Activated naive CD4-positive, alpha-beta T cell treated with anti-CD3 and anti-CD28 coated beads for 36 hours (primary cell): ENCODE measurements around the gene CTRL. TPM values are rescaled to one million over a fixed set of nuclear protein-coding genes. Genes with fewer than 3 reads are reported as not detected.

Experiments used
- CTCF ChIA-PET: fragments of 350-600 bp; sonication (Branson Sonifier 250); formaldehyde crosslinking; loops from one replicate; lab custom pipeline; 2021; ENCODE audit warnings: antibody characterized with exemption; lab: Charles Lee
- DNase-seq: peaks from one replicate; pipeline ENCODE4 v3.0.0-alpha.2; 2020
- H3K27ac Mint-ChIP-seq: one replicate; pipeline ENCODE4 v1.8.0; 2021; ENCODE audit warnings: mild to moderate bottlenecking, mixed read lengths
- H3K27me3 Mint-ChIP-seq: one replicate; pipeline ENCODE4 v1.8.0; 2021; ENCODE audit warnings: low read depth, mixed read lengths
- H3K36me3 Mint-ChIP-seq: one replicate; pipeline ENCODE4 v1.8.0; 2021; ENCODE audit warnings: low read depth, mixed read lengths
- H3K4me1 Mint-ChIP-seq: one replicate; pipeline ENCODE4 v1.8.0; 2021; ENCODE audit warnings: low read depth, mixed read lengths
- H3K4me3 Mint-ChIP-seq: one replicate; pipeline ENCODE4 v1.8.0; 2021; ENCODE audit warnings: mild to moderate bottlenecking, moderate library complexity, mixed read lengths
- H3K9me3 Mint-ChIP-seq: one replicate; pipeline ENCODE4 v1.8.0; 2021; ENCODE audit warnings: mixed read lengths
- intact Hi-C: fragments of 100-400 bp; cut with micrococcal nuclease; formaldehyde crosslinking; loops from one replicate; pipeline ENCODE4 v1.15.1; 2023
- total RNA-seq, 2 experiments: library from RNA; stranded (reverse); gene quantifications; one replicate each; pipeline ENCODE4 v1.2.3, GENCODE V29; 2021

The CTRL gene
- total RNA-seq, 2 experiments from 2014 or later, result 1.5 to 1.8 TPM

- H3K27me3 Mint-ChIP-seq, result no peaks in the 10 kb centered on the region
- peaks cover 39% of the 10 kb centered on the region for H3K36me3 Mint-ChIP-seq
- H3K9me3 Mint-ChIP-seq, result no peaks in the 10 kb centered on the region
- intact Hi-C loops, result loop anchor here (1.0 to 5.0 kb wide), 8 partner anchors 46 to 276 kb away; partner anchors contain the start of genes ACD, DDX28, DPEP3 and DUS2
- peak; percentile 62 for DNase-seq
- peaks cover 44% of the 10 kb centered on the region for H3K4me1 Mint-ChIP-seq
- H3K4me3 Mint-ChIP-seq, result peak within 1 kb of the TSS; percentile 100
- peak within 1 kb of the TSS; percentile 94 for H3K27ac Mint-ChIP-seq
- CTCF ChIA-PET, result interaction anchor here (0.6 to 2.6 kb wide), 11 partner anchors 10 to 415 kb away, joined by 3 to 12 read pairs (median 4); partner anchors contain the start of gene EDC4
These were observed 4.6 kb upstream of the CTRL start, which contains the start of gene PSMB10 for GRCh38 chr16:67936124-67936879. PSMB10 (minus strand) TSS chr16:67936850; CDS start chr16:67936749, 101 bp downstream.

- H3K4me1 Mint-ChIP-seq, result peaks cover 41% of the 10 kb centered on the region
- peak overlapping the region; percentile 94 for H3K27ac Mint-ChIP-seq
These were observed 3.9 kb upstream of the CTRL start for GRCh38 chr16:67935402-67936123.

GRCh38 chr16:67935101-67935401, 3.4 kb upstream of the CTRL start:
- Mint-ChIP-seq H3K9me3 (no peaks in the 10 kb centered on the region), H3K27me3 (no peaks in the 10 kb centered on the region), H3K27ac (peak overlapping the region; percentile 94), H3K36me3 (peaks cover 40% of the 10 kb centered on the region), H3K4me3 (peak overlapping the region; percentile 100), H3K4me1 (peaks cover 37% of the 10 kb centered on the region)
- CTCF ChIA-PET, result interaction anchor here (1.0 to 2.6 kb wide), 8 partner anchors 51 to 414 kb away, joined by 3 to 12 read pairs (median 4); partner anchors contain the start of gene EDC4
- no peak for DNase-seq
- intact Hi-C loops, result loop anchor here (1.0 to 5.0 kb wide), 10 partner anchors 17 to 414 kb away; partner anchors contain the start of genes CTCF, DPEP3, NUTF2 and PSKH1

More at GRCh38 chr16:67935402-67936123, 3.9 kb upstream of the CTRL start:
- intact Hi-C loops, result loop anchor here (1.0 to 5.0 kb wide), 15 partner anchors 17 to 414 kb away; partner anchors contain the start of genes ACD, CTCF, DDX28 and DPEP3
- H3K9me3 Mint-ChIP-seq, result no peaks in the 10 kb centered on the region
- H3K36me3 Mint-ChIP-seq, result peaks cover 40% of the 10 kb centered on the region
- CTCF ChIA-PET, result interaction anchor here (1.0 to 2.6 kb wide), 8 partner anchors 52 to 415 kb away, joined by 3 to 12 read pairs (median 4); partner anchors contain the start of gene EDC4
- H3K27me3 Mint-ChIP-seq, result no peaks in the 10 kb centered on the region
- peak overlapping the region; percentile 100 for H3K4me3 Mint-ChIP-seq
- DNase-seq, result peak; percentile 98

GRCh38 chr16:67934306-67935100, 2.8 kb upstream of the CTRL start:
- DNase-seq, result no peak
- CTCF ChIA-PET, result interaction anchor here (0.8 to 2.6 kb wide), 3 partner anchors 51 to 118 kb away, joined by 3 to 12 read pairs (median 4); no protein-coding TSS in a partner anchor
- Mint-ChIP-seq H3K4me1 (peaks cover 31% of the 10 kb centered on the region), H3K27ac (peak overlapping the region; percentile 94), H3K4me3 (peak overlapping the region; percentile 100), H3K36me3 (peaks cover 37% of the 10 kb centered on the region), H3K27me3 (no peaks in the 10 kb centered on the region), H3K9me3 (no peaks in the 10 kb centered on the region)
- intact Hi-C loops, result loop anchor here (1.0 to 5.0 kb wide), 10 partner anchors 16 to 413 kb away; partner anchors contain the start of genes CTCF, DPEP3, NUTF2 and PSKH1

- no peak for DNase-seq
- Mint-ChIP-seq H3K27ac (peak overlapping the region; percentile 42), H3K36me3 (peaks cover 35% of the 10 kb centered on the region), H3K9me3 (no peaks in the 10 kb centered on the region), H3K4me1 (peaks cover 27% of the 10 kb centered on the region), H3K27me3 (no peaks in the 10 kb centered on the region), H3K4me3 (no peak overlapping the region)
- CTCF ChIA-PET, result interaction anchor here (0.6 to 2.6 kb wide), 3 partner anchors 91 to 117 kb away, joined by 3 to 12 read pairs (median 3); no protein-coding TSS in a partner anchor
- intact Hi-C loops, result loop anchor here (2.0 kb wide), 1 partner anchor 295 kb away; no protein-coding TSS in a partner anchor
These were observed 2.1 kb upstream of the CTRL start for GRCh38 chr16:67933805-67934204.

- no peak overlapping the region for H3K27ac Mint-ChIP-seq
- no peaks in the 10 kb centered on the region for H3K9me3 Mint-ChIP-seq
- no peak overlapping the region for H3K4me3 Mint-ChIP-seq
- intact Hi-C loops, result no loop called here
- peaks cover 35% of the 10 kb centered on the region for H3K36me3 Mint-ChIP-seq
- DNase-seq, result no peak
- CTCF ChIA-PET, result interaction anchor here (1.7 to 3.6 kb wide), 3 partner anchors 9 to 412 kb away, joined by 4 to 23 read pairs (median 9); partner anchors contain the start of gene NRN1L
- peaks cover 26% of the 10 kb centered on the region for H3K4me1 Mint-ChIP-seq
- no peaks in the 10 kb centered on the region for H3K27me3 Mint-ChIP-seq
These were observed 789 bp upstream of the CTRL start for GRCh38 chr16:67932462-67932840.

GRCh38 chr16:67930678-67931211, 917 bp downstream of the CTRL start:
- CTCF ChIA-PET, result interaction anchor here (1.2 to 3.6 kb wide), 2 partner anchors 46 to 49 kb away, joined by 6 to 23 read pairs; partner anchors contain the start of gene NRN1L

GRCh38 chr16:67930191-67930590, 1.5 kb downstream of the CTRL start:
- Mint-ChIP-seq H3K36me3 (peaks cover 18% of the 10 kb centered on the region), H3K9me3 (no peaks in the 10 kb centered on the region), H3K27me3 (no peaks in the 10 kb centered on the region), H3K4me1 (peaks cover 17% of the 10 kb centered on the region), H3K27ac (no peak overlapping the region), H3K4me3 (no peak overlapping the region)
- DNase-seq, result no peak
- intact Hi-C loops, result no loop called here
- CTCF ChIA-PET, result interaction anchor here (0.8 to 3.6 kb wide), 2 partner anchors 46 to 114 kb away, joined by 3 to 23 read pairs; partner anchors contain the start of gene NRN1L

More at GRCh38 chr16:67930678-67931211, 917 bp downstream of the CTRL start:
- no peak for DNase-seq
- Mint-ChIP-seq H3K27ac (no peak overlapping the region), H3K4me1 (peaks cover 20% of the 10 kb centered on the region), H3K27me3 (no peaks in the 10 kb centered on the region), H3K36me3 (peaks cover 24% of the 10 kb centered on the region), H3K4me3 (no peak overlapping the region), H3K9me3 (no peaks in the 10 kb centered on the region)
- intact Hi-C loops, result no loop called here

GRCh38 chr16:67928561-67929364, 2.9 kb downstream of the CTRL start:
- Mint-ChIP-seq H3K27me3 (no peaks in the 10 kb centered on the region), H3K36me3 (peaks cover 6% of the 10 kb centered on the region), H3K9me3 (no peaks in the 10 kb centered on the region), H3K4me1 (peaks cover 2% of the 10 kb centered on the region), H3K4me3 (no peak overlapping the region), H3K27ac (no peak overlapping the region)
- intact Hi-C loops, result loop anchor here (1.0 to 2.0 kb wide), 6 partner anchors 10 to 408 kb away; no protein-coding TSS in a partner anchor
- peak; percentile 91 for DNase-seq
- CTCF ChIA-PET, result interaction anchor here (0.6 to 2.3 kb wide), 16 partner anchors 9 to 409 kb away, joined by 3 to 25 read pairs (median 4); partner anchors contain the start of genes NRN1L and PSKH1

- DNase-seq, result no peak
- peaks cover 4% of the 10 kb centered on the region for H3K36me3 Mint-ChIP-seq
- no peaks in the 10 kb centered on the region for H3K27me3 Mint-ChIP-seq
- intact Hi-C loops, result loop anchor here (1.0 to 2.0 kb wide), 6 partner anchors 10 to 407 kb away; no protein-coding TSS in a partner anchor
- H3K4me3 Mint-ChIP-seq, result no peak overlapping the region
- H3K4me1 Mint-ChIP-seq, result no peaks in the 10 kb centered on the region
- no peak overlapping the region for H3K27ac Mint-ChIP-seq
- H3K9me3 Mint-ChIP-seq, result no peaks in the 10 kb centered on the region
- CTCF ChIA-PET, result interaction anchor here (1.1 to 2.3 kb wide), 8 partner anchors 10 to 408 kb away, joined by 3 to 25 read pairs (median 4); no protein-coding TSS in a partner anchor
These were observed 3.5 kb downstream of the CTRL start for GRCh38 chr16:67928147-67928546.
